A549 (cell line): Measurements from ENCODE around the gene TCF4. TPM values are rescaled to one million over a fixed set of nuclear protein-coding genes. Genes with fewer than 3 reads are reported as not detected.

Experiments used
- ATAC-seq, 2 experiments: fragments of 200-7000 bp in 1 of 2; fragments of >200 bp in 1 of 2; cut with Nextera tagmentation in 1 of 2; cut with Tn5 transposase in 1 of 2; 3 replicates each; pipeline versions ENCODE4 v1.8.0 to v1.9.1; 2018 to 2020; ENCODE audit warnings: mild to moderate bottlenecking in 1 of 2, moderate library complexity in 1 of 2
- CTCF ChIA-PET: fragments of 300-600 bp; sonication (Branson Sonifier 250); formaldehyde crosslinking; extraction: SDS; loops from one replicate; lab custom pipeline; 2021; ENCODE audit warnings: antibody characterized with exemption, inconsistent platforms; lab: Yijun Ruan, JAX
- POLR2A ChIA-PET: fragments of 350-600 bp; formaldehyde crosslinking; extraction: SDS; loops from one replicate; lab custom pipeline; 2021; ENCODE audit warnings: antibody characterized with exemption, inconsistent platforms; lab: Yijun Ruan, JAX
- DNase-seq, 2 experiments: peaks; one replicate each; pipeline versions ENCODE4 v3.0.0 to v3.0.0-alpha.2; 2011 to 2016; ENCODE audit warnings: low read depth in 1 of 2, low spot score in 1 of 2
- FAIRE-seq: peaks from 2 replicates; lab custom pipeline; 2011; peaks lifted over from hg19 to GRCh38; lab: Jason Lieb, UNC
- H3K27ac ChIP-seq, 2 experiments: fragments of >200 bp; sonication (Bioruptor Twin); formaldehyde crosslinking; 3 replicates each; pipeline ENCODE4 v1.5.1; 2016 to 2017
- H3K4me1 ChIP-seq: fragments of >200 bp; sonication (Bioruptor Twin); formaldehyde crosslinking; 3 replicates; pipeline ENCODE4 v1.6.1; 2016
- H3K4me2 ChIP-seq: fragments of >200 bp; sonication (Bioruptor Twin); formaldehyde crosslinking; 3 replicates; pipeline ENCODE4 v1.6.1; 2016
- H3K4me3 ChIP-seq: fragments of >200 bp; sonication (Bioruptor Twin); formaldehyde crosslinking; 3 replicates; pipeline ENCODE4 v1.5.1; 2016
- H3K9me3 ChIP-seq: fragments of >200 bp; sonication (Bioruptor Twin); formaldehyde crosslinking; 3 replicates; pipeline ENCODE4 v1.6.1; 2016
- CEBPB ChIP-seq, 2 experiments: fragments of >200 bp in 1 of 2; sonication (Bioruptor Twin) in 1 of 2; formaldehyde crosslinking in 1 of 2; IDR thresholded peaks; 2 replicates each; pipeline ENCODE4 v1.6.1; 2012 to 2016
- CHD4 ChIP-seq: fragments of 200-600 bp; sonication (generic); IDR thresholded peaks from 2 replicates; pipeline ENCODE4 v1.6.1; 2016; ENCODE audit warnings: antibody characterized with exemption, mild to moderate bottlenecking, borderline replicate concordance
- EHF ChIP-seq: fragments of 250-450 bp; sonication (Bioruptor Pico); IDR thresholded peaks from 2 replicates; pipeline ENCODE4 v1.5.0; 2020; ENCODE audit warnings: mild to moderate bottlenecking
- FOSB ChIP-seq: fragments of 250-450 bp; sonication (Bioruptor Pico); IDR thresholded peaks from 2 replicates; pipeline ENCODE4 v1.5.0; 2020; ENCODE audit warnings: mild to moderate bottlenecking, moderate library complexity
- HMGXB4 ChIP-seq: fragments of 250-450 bp; sonication (Bioruptor Pico); IDR thresholded peaks from 2 replicates; pipeline ENCODE4 v1.5.0; 2021; ENCODE audit warnings: mild to moderate bottlenecking, moderate library complexity, borderline replicate concordance
- HOXB13 ChIP-seq: fragments of 250-450 bp; sonication (Bioruptor Pico); IDR thresholded peaks from 2 replicates; pipeline ENCODE4 v1.5.0; 2020; ENCODE audit warnings: low read depth, mild to moderate bottlenecking, moderate library complexity
- HOXB5 ChIP-seq: fragments of 250-450 bp; sonication (Bioruptor Pico); IDR thresholded peaks from 2 replicates; pipeline ENCODE4 v1.5.0; 2020; ENCODE audit warnings: mild to moderate bottlenecking, moderate library complexity
- KDM5A ChIP-seq: fragments of 200-600 bp; sonication (generic); IDR thresholded peaks from 2 replicates; pipeline ENCODE4 v1.6.1; 2016; ENCODE audit warnings: antibody characterized with exemption, mild to moderate bottlenecking
- MAFK ChIP-seq: fragments of 450-650 bp; IDR thresholded peaks from 2 replicates; pipeline ENCODE4 v1.6.1; 2014; ENCODE audit not compliant: partially characterized antibody
- MAZ ChIP-seq: fragments of 150-350 bp; IDR thresholded peaks from 2 replicates; pipeline ENCODE4 v1.6.1; 2014; ENCODE audit warnings: antibody characterized with exemption, low read depth, low read length, borderline replicate concordance
- NFE2L2 ChIP-seq: fragments of 150-350 bp; conservative IDR thresholded peaks from 2 replicates; pipeline ENCODE4 v1.6.1; 2014; ENCODE audit warnings: low read length
- NR3C1 ChIP-seq: fragments of >200 bp; sonication (Bioruptor Twin); formaldehyde crosslinking; IDR thresholded peaks from 3 replicates; pipeline ENCODE4 v1.6.1; 2017
- RARB ChIP-seq: fragments of 250-450 bp; sonication (Bioruptor Pico); IDR thresholded peaks from 2 replicates; pipeline ENCODE4 v1.8.0; 2021; ENCODE audit warnings: mild to moderate bottlenecking, moderate library complexity
- RCOR1 ChIP-seq: fragments of 150-350 bp; IDR thresholded peaks from 2 replicates; pipeline ENCODE4 v1.6.1; 2014; ENCODE audit warnings: antibody characterized with exemption, low read length, low read depth
- SMC3 ChIP-seq: fragments of >200 bp; sonication (Bioruptor Twin); formaldehyde crosslinking; IDR thresholded peaks from 3 replicates; pipeline ENCODE4 v1.6.1; 2018; ENCODE audit warnings: inconsistent platforms
- SREBF2 ChIP-seq: fragments of 450-650 bp; IDR thresholded peaks from 2 replicates; pipeline ENCODE4 v1.6.1; 2014; ENCODE audit warnings: mild to moderate bottlenecking, moderate library complexity
- ZSCAN20 ChIP-seq: fragments of 250-450 bp; sonication (Bioruptor Pico); IDR thresholded peaks from 2 replicates; pipeline ENCODE4 v1.8.0; 2022; ENCODE audit warnings: mild to moderate bottlenecking, moderate library complexity
- WGBS: methylation state at CpG from one replicate; pipeline ENCODE4 v1.1.6; 2017; ENCODE audit errors: missing lambda C conversion rate; 5-methylcytosine and 5-hydroxymethylcytosine counted together
- polyA plus RNA-seq, 4 experiments: library from polyadenylated mRNA; depleted of rRNA in 3 of 4; stranded (reverse); fragments of >200 nt; fragmentation: RNase III in 1 of 4; extraction: RNeasy Plus Mini Kit Qiagen cat#74134 plus additional on column Dnase treatment in 1 of 4; gene quantifications; 2 replicates in 3 of 4; 3 replicates in 1 of 4; pipeline ENCODE4 v1.2.3, GENCODE V29; 2011 to 2017
- TF ChIP-seq, protein P1 (sequence below): IDR thresholded peaks from 2 replicates; pipeline ENCODE4 v1.6.1; 2012
- TF ChIP-seq, protein P2 (sequence below): fragments of >200 bp; sonication (Bioruptor Twin); formaldehyde crosslinking; IDR thresholded peaks from 3 replicates; pipeline ENCODE4 v1.5.1; 2016

Gene TCF4
- polyA plus RNA-seq, 2 of the 4 experiments (the other 2 are of a cell fraction): 3.0 to 4.0 TPM

GRCh38 chr18:55322178-55322735 lies 265.7 kb downstream of the TCF4 start:
- 49% methylated on average over 27 of the region's 30 CpGs for WGBS
- H3K4me3 ChIP-seq: peak overlapping the region; percentile 48
- no peaks in the 10 kb centered on the region for H3K9me3 ChIP-seq
- ChIA-PET POLR2A (interaction anchor here (0.7 kb wide), 2 partner anchors 17 to 279 kb away, joined by 3 to 8 read pairs; no protein-coding TSS in a partner anchor), CTCF (interaction anchor here (0.6 to 1.2 kb wide), 3 partner anchors 9 to 93 kb away, joined by 3 read pairs; no protein-coding TSS in a partner anchor)
- DNase-seq (peak; percentile 1 to 42), ATAC-seq (peak; percentile 69 to 84), FAIRE-seq (no peak)
- H3K4me1 ChIP-seq: no peaks in the 10 kb centered on the region
- H3K4me2 ChIP-seq: peak overlapping the region; percentile 74
- TF ChIP-seq HMGXB4 (CRISPR knock-in tag) (no peak), NR3C1 (no peak), HOXB13 (CRISPR knock-in tag) (no peak), CHD4 (no peak), KDM5A (no peak), MAZ (no peak), MAFK (no peak), SMC3 (no peak), EHF (CRISPR knock-in tag) (no peak), RCOR1 (no peak), RARB (CRISPR knock-in tag) (no peak), NFE2L2 (no peak), HOXB5 (no peak)
- TF ChIP-seq, protein P1, sequence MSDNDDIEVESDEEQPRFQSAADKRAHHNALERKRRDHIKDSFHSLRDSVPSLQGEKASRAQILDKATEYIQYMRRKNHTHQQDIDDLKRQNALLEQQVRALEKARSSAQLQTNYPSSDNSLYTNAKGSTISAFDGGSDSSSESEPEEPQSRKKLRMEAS: no peak
- TF ChIP-seq, protein P2, sequence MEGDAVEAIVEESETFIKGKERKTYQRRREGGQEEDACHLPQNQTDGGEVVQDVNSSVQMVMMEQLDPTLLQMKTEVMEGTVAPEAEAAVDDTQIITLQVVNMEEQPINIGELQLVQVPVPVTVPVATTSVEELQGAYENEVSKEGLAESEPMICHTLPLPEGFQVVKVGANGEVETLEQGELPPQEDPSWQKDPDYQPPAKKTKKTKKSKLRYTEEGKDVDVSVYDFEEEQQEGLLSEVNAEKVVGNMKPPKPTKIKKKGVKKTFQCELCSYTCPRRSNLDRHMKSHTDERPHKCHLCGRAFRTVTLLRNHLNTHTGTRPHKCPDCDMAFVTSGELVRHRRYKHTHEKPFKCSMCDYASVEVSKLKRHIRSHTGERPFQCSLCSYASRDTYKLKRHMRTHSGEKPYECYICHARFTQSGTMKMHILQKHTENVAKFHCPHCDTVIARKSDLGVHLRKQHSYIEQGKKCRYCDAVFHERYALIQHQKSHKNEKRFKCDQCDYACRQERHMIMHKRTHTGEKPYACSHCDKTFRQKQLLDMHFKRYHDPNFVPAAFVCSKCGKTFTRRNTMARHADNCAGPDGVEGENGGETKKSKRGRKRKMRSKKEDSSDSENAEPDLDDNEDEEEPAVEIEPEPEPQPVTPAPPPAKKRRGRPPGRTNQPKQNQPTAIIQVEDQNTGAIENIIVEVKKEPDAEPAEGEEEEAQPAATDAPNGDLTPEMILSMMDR: no peak
- peak overlapping the region in 1 of 2 experiments; percentile 52; a peak in 3 of 6 replicates for H3K27ac ChIP-seq

DNA sequence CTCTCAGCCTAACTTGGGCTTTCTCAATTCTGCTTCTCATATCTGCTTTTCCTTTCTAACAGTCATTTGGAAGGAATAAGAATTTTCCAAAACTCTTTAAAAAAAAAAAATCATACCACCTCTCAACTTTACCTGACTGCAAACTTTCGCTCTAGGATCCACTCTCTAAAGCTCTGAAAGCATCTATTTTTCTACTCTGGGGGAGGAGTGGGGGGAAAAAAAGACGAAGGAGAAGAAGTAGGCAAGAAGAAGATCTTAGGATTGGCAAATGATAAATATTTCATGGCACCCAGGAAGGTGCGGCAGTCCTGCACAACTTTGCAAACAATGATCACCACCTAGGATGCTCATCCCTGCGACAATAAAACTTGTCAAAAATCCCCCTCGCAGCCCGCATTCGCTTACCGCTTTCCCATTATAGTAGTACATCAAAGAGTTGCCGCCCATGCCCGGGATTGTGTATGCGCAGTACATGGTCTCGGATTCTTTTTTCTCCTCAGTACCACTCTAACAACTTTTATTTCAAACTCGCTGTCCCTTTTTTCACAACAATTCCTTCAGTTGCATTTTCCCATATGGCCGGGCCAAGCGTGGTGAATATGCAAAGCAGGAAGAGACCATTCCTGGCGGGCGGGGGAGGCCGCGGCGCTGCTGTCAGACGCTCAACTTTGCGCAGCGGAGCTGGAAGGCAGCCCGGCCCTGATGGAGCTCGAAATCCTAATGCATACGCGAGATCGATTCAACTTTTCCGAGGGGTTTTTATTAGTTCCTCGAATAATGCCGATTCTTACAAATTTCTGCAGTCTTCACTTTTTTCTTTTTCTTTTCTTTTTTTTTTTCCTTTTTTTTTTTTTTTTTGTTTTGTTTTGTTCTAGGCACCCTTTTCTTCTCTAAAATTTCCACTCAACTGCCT lies 266.5 kb downstream of the TCF4 start:
- H3K9me3 ChIP-seq: no peaks in the 10 kb centered on the region
- ChIA-PET POLR2A (interaction anchor here (0.7 kb wide), 2 partner anchors 16 to 278 kb away, joined by 3 to 8 read pairs; no protein-coding TSS in a partner anchor), CTCF (interaction anchor here (0.7 to 1.2 kb wide), 4 partner anchors 9 to 92 kb away, joined by 3 read pairs; no protein-coding TSS in a partner anchor)
- FAIRE-seq (no peak), ATAC-seq (peak; percentile 95 to 97), DNase-seq (peak; percentile 7 to 68)
- no peaks in the 10 kb centered on the region for H3K4me1 ChIP-seq
- H3K27ac ChIP-seq: peak overlapping the region in 1 of 2 experiments; percentile 67; a peak in 2 of 6 replicates
- no peak for TF ChIP-seq ZSCAN20 (CRISPR knock-in tag)
- TF ChIP-seq FOSB: no peak
- TF ChIP-seq, protein P2: no peak
- no peak for TF ChIP-seq CEBPB (IDR thresholded peaks at IDR 0.05)
- no peak for TF ChIP-seq SREBF2
- whole genome bisulfite sequencing: 4% methylated on average over 31 of the region's 31 CpGs
- H3K4me3 ChIP-seq: peak overlapping the region; percentile 48
- H3K4me2 ChIP-seq: peak overlapping the region; percentile 74
